OCI-LY1 (cell line): ENCODE results near the gene RPL28.

Experiments
- EZH2 ChIP-seq: fragments of 200-600 bp; sonication (generic), shearing (Covaris generic); IDR thresholded peaks from 2 replicates; pipeline ENCODE4 v1.8.0; 2017; ENCODE audit warnings: borderline replicate concordance, mixed run types, mild to moderate bottlenecking, antibody characterized with exemption, low read length, moderate library complexity, mixed read lengths
- TF ChIP-seq, protein P1 (sequence below): fragments of 200-600 bp; sonication (generic), shearing (Covaris generic); IDR thresholded peaks from 2 replicates; pipeline ENCODE4 v1.5.1; 2017; ENCODE audit warnings: mild to moderate bottlenecking, antibody characterized with exemption, low read length, moderate library complexity, mixed read lengths

GRCh38 chr19:55447421-55448174 is 61.9 kb downstream of the RPL28 start:
- TF ChIP-seq, protein P1, sequence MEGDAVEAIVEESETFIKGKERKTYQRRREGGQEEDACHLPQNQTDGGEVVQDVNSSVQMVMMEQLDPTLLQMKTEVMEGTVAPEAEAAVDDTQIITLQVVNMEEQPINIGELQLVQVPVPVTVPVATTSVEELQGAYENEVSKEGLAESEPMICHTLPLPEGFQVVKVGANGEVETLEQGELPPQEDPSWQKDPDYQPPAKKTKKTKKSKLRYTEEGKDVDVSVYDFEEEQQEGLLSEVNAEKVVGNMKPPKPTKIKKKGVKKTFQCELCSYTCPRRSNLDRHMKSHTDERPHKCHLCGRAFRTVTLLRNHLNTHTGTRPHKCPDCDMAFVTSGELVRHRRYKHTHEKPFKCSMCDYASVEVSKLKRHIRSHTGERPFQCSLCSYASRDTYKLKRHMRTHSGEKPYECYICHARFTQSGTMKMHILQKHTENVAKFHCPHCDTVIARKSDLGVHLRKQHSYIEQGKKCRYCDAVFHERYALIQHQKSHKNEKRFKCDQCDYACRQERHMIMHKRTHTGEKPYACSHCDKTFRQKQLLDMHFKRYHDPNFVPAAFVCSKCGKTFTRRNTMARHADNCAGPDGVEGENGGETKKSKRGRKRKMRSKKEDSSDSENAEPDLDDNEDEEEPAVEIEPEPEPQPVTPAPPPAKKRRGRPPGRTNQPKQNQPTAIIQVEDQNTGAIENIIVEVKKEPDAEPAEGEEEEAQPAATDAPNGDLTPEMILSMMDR, result no peak
- TF ChIP-seq EZH2, result no peak
